ENCODE results near the gene PIK3R3.

The PIK3R3 gene

DNA sequence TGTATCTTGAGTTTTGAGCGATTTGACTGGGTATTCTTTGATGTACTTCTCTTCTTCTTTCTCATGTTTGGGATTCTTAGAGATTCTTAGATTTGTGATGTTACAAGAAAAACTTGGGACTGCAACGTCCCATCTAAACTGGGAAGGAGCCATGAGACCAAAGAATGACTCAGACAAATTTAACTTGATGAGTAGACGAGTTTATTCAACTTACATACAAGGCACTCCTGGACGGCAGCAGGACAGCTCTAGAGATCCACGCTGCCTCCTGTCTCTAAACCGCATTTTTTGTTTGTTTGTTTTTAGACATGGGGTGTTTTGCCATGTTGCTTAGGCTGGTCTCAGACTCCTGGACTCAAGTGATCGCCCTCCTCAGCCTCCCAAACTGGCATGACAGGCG is 137.1 kb downstream of the PIK3R3 start:
- no peak for DNase-seq (ENCODE audit: low read depth)
- H3K4me3 ChIP-seq (ENCODE audit: low read depth, low read length) = no peak overlapping the region
- TF ChIP-seq, protein P1, sequence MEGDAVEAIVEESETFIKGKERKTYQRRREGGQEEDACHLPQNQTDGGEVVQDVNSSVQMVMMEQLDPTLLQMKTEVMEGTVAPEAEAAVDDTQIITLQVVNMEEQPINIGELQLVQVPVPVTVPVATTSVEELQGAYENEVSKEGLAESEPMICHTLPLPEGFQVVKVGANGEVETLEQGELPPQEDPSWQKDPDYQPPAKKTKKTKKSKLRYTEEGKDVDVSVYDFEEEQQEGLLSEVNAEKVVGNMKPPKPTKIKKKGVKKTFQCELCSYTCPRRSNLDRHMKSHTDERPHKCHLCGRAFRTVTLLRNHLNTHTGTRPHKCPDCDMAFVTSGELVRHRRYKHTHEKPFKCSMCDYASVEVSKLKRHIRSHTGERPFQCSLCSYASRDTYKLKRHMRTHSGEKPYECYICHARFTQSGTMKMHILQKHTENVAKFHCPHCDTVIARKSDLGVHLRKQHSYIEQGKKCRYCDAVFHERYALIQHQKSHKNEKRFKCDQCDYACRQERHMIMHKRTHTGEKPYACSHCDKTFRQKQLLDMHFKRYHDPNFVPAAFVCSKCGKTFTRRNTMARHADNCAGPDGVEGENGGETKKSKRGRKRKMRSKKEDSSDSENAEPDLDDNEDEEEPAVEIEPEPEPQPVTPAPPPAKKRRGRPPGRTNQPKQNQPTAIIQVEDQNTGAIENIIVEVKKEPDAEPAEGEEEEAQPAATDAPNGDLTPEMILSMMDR (IDR thresholded peaks at IDR 0.05; ENCODE audit: low read depth, low read length, missing control alignments) = no peak

DNA sequence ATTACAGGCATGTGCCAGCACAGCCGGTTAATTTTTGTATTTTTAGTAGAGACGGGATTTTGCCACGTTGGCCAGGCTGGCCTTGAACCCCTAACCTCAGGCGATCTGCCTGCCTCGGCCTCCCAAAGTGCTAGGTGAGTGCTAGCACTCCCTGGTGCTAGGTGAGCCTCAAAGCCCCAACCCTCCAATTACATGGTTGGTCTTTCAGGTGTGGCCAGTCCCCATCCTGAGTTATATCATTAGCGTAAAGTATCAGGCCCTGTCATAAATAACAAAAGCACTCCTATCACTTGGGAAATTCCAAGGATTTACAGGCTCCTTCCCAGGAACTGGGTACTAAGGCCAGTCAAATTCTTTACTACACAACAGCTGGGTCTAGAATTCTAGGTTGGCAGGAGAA is 138.0 kb downstream of the PIK3R3 start:
- TF ChIP-seq, protein P1 (IDR thresholded peaks at IDR 0.05; ENCODE audit: low read depth, low read length, missing control alignments) = no peak
- H3K4me3 ChIP-seq (ENCODE audit: low read depth, low read length) = no peak overlapping the region
- DNase-seq (ENCODE audit: low read depth) = no peak

Data from GM12864 (cell line).